ENCODE data around the gene CSTB. TPM values are rescaled to one million over a fixed set of nuclear protein-coding genes. Genes with fewer than 3 reads are reported as not detected.

CSTB gene
- total RNA-seq, 1 experiment from 2014 or later: 57.5 TPM

DNA sequence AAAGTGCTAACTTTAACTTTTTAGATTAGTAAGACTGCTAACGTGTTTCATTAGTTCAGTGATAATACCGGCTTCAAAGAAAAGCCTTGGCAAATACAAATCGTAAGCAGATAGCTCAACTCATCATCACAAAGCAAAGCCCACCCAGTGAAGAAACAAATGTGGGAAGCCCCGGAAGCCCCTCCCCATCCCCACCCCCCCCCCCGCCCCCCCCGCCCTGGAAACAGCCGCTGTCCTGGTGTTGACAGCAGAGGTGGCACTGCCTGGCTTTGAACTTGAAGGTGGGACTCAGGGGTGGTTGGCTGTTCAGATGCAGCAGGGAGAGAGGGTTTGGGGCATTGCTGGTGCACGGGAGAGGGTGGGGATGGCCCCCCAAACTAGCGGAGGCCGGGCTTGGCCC is 43.0 kb downstream of the CSTB start:
- intact Hi-C loops (cut with micrococcal nuclease): no loop called here
- no peak for ATAC-seq
- no peak for DNase-seq (ENCODE audit: low read depth, low spot score)
- no TSS peak for BruUV-seq (replicated peaks)
- CTCF ChIA-PET: no interaction called here
- Histone ChIP-seq H2AFZ (ENCODE audit: low read depth, low read length, poor library complexity, severe bottlenecking) (no peak overlapping the region), H3K9me2 (ENCODE audit: insufficient read depth) (no peaks in the 10 kb centered on the region), H4K20me1 (ENCODE audit: insufficient read depth) (no peaks in the 10 kb centered on the region), H3K27ac (ENCODE audit: low read depth, low read length) (no peak overlapping the region), H3K9ac (ENCODE audit: low read length) (no peak overlapping the region), H3K27me3 (ENCODE audit: insufficient read depth, low read length) (no peaks in the 10 kb centered on the region), H3K36me3 (ENCODE audit: control insufficient read depth in 1 of 2, insufficient read depth in 2 of 2, low read length in 2 of 2) (peaks cover 0 to 4% of the 10 kb centered on the region in 2 experiments; a peak in 3 of 4 replicates), H3K4me1 (ENCODE audit: control insufficient read depth in 1 of 2, insufficient read depth in 2 of 2, low read length in 2 of 2) (peaks cover 9 to 18% of the 10 kb centered on the region in 2 experiments), H3K4me2 (ENCODE audit: low read length) (no peak overlapping the region), H3K9me3 (ENCODE audit: control insufficient read depth in 1 of 2, insufficient read depth in 1 of 2, low read depth in 1 of 2, low read length in 2 of 2) (no peaks in the 10 kb centered on the region), H3K4me3 (replicated peaks in 1 of 2; ENCODE audit: low read depth in 1 of 2, low read length in 2 of 2) (no peak overlapping the region), H3K79me2 (ENCODE audit: insufficient read depth, low read length) (peaks cover 88% of the 10 kb centered on the region)
- POLR2A ChIA-PET: no interaction called here
- no peak for TF ChIP-seq JUND (IDR thresholded peaks at IDR 0.05)
- TF ChIP-seq SIN3A (IDR thresholded peaks at IDR 0.05; ENCODE audit: low read depth): no peak
- no peak for TF ChIP-seq EZH2 (IDR thresholded peaks at IDR 0.05)
- TF ChIP-seq SRF (IDR thresholded peaks at IDR 0.05; ENCODE audit: low read depth): no peak
- no peak for TF ChIP-seq POLR2AphosphoS5 (IDR thresholded peaks at IDR 0.05; ENCODE audit: low read depth, low read length)
- no peak for TF ChIP-seq CBX3 (IDR thresholded peaks at IDR 0.05; ENCODE audit: low read depth)
- TF ChIP-seq SP1 (IDR thresholded peaks at IDR 0.05; ENCODE audit: low read depth): no peak
- TF ChIP-seq RAD21 (IDR thresholded peaks at IDR 0.05; ENCODE audit: low read depth): no peak
- no peak for TF ChIP-seq ZNF274 (IDR thresholded peaks at IDR 0.05; ENCODE audit: low read depth, low read length)
- no peak for TF ChIP-seq ELF1 (IDR thresholded peaks at IDR 0.05; ENCODE audit: borderline replicate concordance, low read depth)
- TF ChIP-seq, protein P1, sequence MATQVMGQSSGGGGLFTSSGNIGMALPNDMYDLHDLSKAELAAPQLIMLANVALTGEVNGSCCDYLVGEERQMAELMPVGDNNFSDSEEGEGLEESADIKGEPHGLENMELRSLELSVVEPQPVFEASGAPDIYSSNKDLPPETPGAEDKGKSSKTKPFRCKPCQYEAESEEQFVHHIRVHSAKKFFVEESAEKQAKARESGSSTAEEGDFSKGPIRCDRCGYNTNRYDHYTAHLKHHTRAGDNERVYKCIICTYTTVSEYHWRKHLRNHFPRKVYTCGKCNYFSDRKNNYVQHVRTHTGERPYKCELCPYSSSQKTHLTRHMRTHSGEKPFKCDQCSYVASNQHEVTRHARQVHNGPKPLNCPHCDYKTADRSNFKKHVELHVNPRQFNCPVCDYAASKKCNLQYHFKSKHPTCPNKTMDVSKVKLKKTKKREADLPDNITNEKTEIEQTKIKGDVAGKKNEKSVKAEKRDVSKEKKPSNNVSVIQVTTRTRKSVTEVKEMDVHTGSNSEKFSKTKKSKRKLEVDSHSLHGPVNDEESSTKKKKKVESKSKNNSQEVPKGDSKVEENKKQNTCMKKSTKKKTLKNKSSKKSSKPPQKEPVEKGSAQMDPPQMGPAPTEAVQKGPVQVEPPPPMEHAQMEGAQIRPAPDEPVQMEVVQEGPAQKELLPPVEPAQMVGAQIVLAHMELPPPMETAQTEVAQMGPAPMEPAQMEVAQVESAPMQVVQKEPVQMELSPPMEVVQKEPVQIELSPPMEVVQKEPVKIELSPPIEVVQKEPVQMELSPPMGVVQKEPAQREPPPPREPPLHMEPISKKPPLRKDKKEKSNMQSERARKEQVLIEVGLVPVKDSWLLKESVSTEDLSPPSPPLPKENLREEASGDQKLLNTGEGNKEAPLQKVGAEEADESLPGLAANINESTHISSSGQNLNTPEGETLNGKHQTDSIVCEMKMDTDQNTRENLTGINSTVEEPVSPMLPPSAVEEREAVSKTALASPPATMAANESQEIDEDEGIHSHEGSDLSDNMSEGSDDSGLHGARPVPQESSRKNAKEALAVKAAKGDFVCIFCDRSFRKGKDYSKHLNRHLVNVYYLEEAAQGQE (IDR thresholded peaks at IDR 0.05; ENCODE audit: low read depth): no peak
- TF ChIP-seq EZH2phosphoT487 (IDR thresholded peaks at IDR 0.05; ENCODE audit: borderline replicate concordance): no peak
- TF ChIP-seq FOSL1 (IDR thresholded peaks at IDR 0.05; ENCODE audit: low read depth): no peak
- RAD21 ChIA-PET (ENCODE audit: low non-redundant PET in 1 of 2, low total read pairs in 2 of 2, uncharacterized antibody in 2 of 2, unreplicated experiment in 2 of 2): no interaction called here
